CD4-positive, alpha-beta T cell (primary cell): Measurements from ENCODE around the gene CCN5. TPM values are rescaled to one million over a fixed set of nuclear protein-coding genes. Genes with fewer than 3 reads are reported as not detected.

ENCODE experiments used
- ATAC-seq: fragments of 200-7000 bp; cut with Tn5 transposase; one replicate; pipeline ENCODE4 v1.10.0; 2022; ENCODE audit warnings: mild to moderate bottlenecking; ENCODE audit not compliant: poor library complexity
- CTCF ChIA-PET: fragments of 350-600 bp; sonication (Branson Sonifier 250); formaldehyde crosslinking; loops from one replicate; lab custom pipeline; 2021; ENCODE audit warnings: antibody characterized with exemption, inconsistent platforms; lab: Charles Lee
- POLR2A ChIA-PET: fragments of 350-600 bp; sonication (Branson Sonifier 250); formaldehyde crosslinking; loops from one replicate; lab custom pipeline; 2021; ENCODE audit warnings: antibody characterized with exemption, inconsistent platforms; lab: Charles Lee
- DNase-seq, 14 experiments: peaks; one replicate each; pipeline ENCODE4 v3.0.0-alpha.2; 2013 to 2020; ENCODE audit warnings: mixed read lengths in 2 of 14
- H3K27ac ChIP-seq, 2 donors: one replicate each; pipeline versions ENCODE4 v1.5.1 to v1.7.0; 2013; ENCODE audit warnings: low read length in 2 of 2, low read depth in 1 of 2, mild to moderate bottlenecking in 1 of 2
- H3K27me3 ChIP-seq, 2 experiments: 1 replicate in 1 of 2; 2 replicates in 1 of 2; pipeline versions ENCODE4 v1.6.1 to v1.7.0; 2013; ENCODE audit warnings: low read length in 2 of 2, control low read depth in 1 of 2, mild to moderate bottlenecking in 1 of 2, moderate library complexity in 1 of 2; ENCODE audit not compliant: insufficient read depth in 2 of 2, control insufficient read depth in 1 of 2
- H3K36me3 ChIP-seq: one replicate; pipeline ENCODE4 v1.6.1; 2013; ENCODE audit warnings: low read length, control low read depth; ENCODE audit not compliant: insufficient read depth
- H3K4me1 ChIP-seq: one replicate; pipeline ENCODE4 v1.6.1; 2013; ENCODE audit warnings: low read length, control low read depth; ENCODE audit not compliant: insufficient read depth
- H3K4me3 ChIP-seq: one replicate; pipeline ENCODE4 v1.5.1; 2013; ENCODE audit warnings: mild to moderate bottlenecking, low read length, moderate library complexity
- H3K9me3 ChIP-seq, 2 experiments: 1 replicate in 1 of 2; 2 replicates in 1 of 2; pipeline versions ENCODE4 v1.6.1 to v1.7.0; 2013; ENCODE audit warnings: low read length in 2 of 2, mild to moderate bottlenecking in 2 of 2, control low read depth in 1 of 2, moderate library complexity in 1 of 2; ENCODE audit not compliant: control insufficient read depth in 1 of 2, insufficient read depth in 1 of 2
- H3K27ac Mint-ChIP-seq: one replicate; pipeline ENCODE4 v1.8.0; 2020; ENCODE audit warnings: mixed read lengths
- H3K27me3 Mint-ChIP-seq: one replicate; pipeline ENCODE4 v1.8.0; 2021; ENCODE audit warnings: mixed read lengths
- H3K36me3 Mint-ChIP-seq: one replicate; pipeline ENCODE4 v1.8.0; 2021; ENCODE audit warnings: low read depth, mixed read lengths
- H3K4me1 Mint-ChIP-seq: one replicate; pipeline ENCODE4 v1.8.0; 2021; ENCODE audit warnings: low read depth, mixed read lengths
- H3K4me3 Mint-ChIP-seq: one replicate; pipeline ENCODE4 v1.8.0; 2020; ENCODE audit warnings: mild to moderate bottlenecking, mixed read lengths
- H3K9me3 Mint-ChIP-seq: one replicate; pipeline ENCODE4 v1.8.0; 2020; ENCODE audit warnings: mixed read lengths
- CTCF ChIP-seq: fragments of 200-600 bp; IDR thresholded peaks from one replicate; pipeline ENCODE4 v1.8.0; 2022; ENCODE audit warnings: antibody characterized with exemption, mild to moderate bottlenecking
- intact Hi-C, 2 experiments: fragments of 100-400 bp; cut with DNase I in 1 of 2; cut with micrococcal nuclease in 1 of 2; formaldehyde crosslinking; loops; one replicate each; pipeline versions ENCODE4 v1.15.1 to v1.9.0; 2023 to 2025; cut with DNase I, micrococcal nuclease
- total RNA-seq, 174 experiments: library from RNA in 2 of 174; stranded (reverse) in 2 of 174; gene quantifications; one replicate each; pipeline ENCODE4 v1.2.3 and lab custom pipeline; 2021 to 2026

Gene CCN5
- total RNA-seq, 2 experiments from 2014 or later: not detected

- Mint-ChIP-seq H3K4me1 (no peaks in the 10 kb centered on the region), H3K27ac (no peak overlapping the region), H3K4me3 (no peak overlapping the region), H3K36me3 (no peaks in the 10 kb centered on the region), H3K27me3 (no peaks in the 10 kb centered on the region), H3K9me3 (no peaks in the 10 kb centered on the region)
- no peak overlapping the region for H3K27ac ChIP-seq
- H3K4me1 ChIP-seq: no peaks in the 10 kb centered on the region
- ChIA-PET CTCF (no interaction called here), POLR2A (no interaction called here)
- DNase-seq (no peak), ATAC-seq (no peak)
- TF ChIP-seq CTCF: no peak
- H3K27me3 ChIP-seq: no peaks in the 10 kb centered on the region
- intact Hi-C loops: no loop called here
- H3K9me3 ChIP-seq: no peaks in the 10 kb centered on the region
- H3K36me3 ChIP-seq: no peaks in the 10 kb centered on the region
- H3K4me3 ChIP-seq: no peak overlapping the region
These were observed 36.9 kb upstream of the CCN5 start for GRCh38 chr20:44678242-44678641.

DNA sequence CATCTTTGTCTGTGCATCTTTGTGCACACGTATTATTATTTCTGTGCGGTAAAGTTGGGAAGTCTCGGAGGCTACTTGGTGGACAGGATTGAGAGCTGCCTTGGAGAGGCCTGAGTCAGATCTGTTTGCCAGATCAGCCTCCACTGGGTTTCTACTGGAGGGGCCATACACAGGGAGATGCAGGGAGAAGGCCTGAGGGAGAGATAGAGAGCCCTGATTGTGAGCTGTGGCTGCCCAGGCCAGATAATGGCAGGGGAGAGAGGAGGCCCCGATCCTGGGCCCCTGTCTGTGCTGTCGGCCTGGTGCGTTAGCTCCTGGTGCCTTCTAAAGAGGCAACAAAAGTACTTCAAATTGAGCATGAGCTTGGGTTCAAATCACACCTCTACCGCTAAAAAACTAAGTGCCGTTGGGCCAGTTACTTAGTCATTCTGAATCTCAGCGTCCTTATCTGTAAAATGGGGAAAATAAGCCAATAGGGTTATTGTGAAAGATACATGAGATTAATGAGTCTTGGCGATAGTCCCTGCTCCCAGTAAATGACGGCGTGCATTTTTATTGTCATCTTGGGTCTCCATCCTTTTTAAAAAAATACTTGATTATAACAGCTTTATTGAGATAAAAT is 36.1 kb upstream of the CCN5 start:
- H3K9me3 Mint-ChIP-seq: no peaks in the 10 kb centered on the region
- DNase-seq (no peak), ATAC-seq (no peak)
- ChIA-PET CTCF (no interaction called here), POLR2A (no interaction called here)
- Histone ChIP-seq H3K4me1 (no peaks in the 10 kb centered on the region), H3K4me3 (no peak overlapping the region), H3K27me3 (no peaks in the 10 kb centered on the region), H3K9me3 (no peaks in the 10 kb centered on the region), H3K36me3 (no peaks in the 10 kb centered on the region), H3K27ac (no peak overlapping the region)
- H3K4me1 Mint-ChIP-seq: peaks cover 8% of the 10 kb centered on the region
- H3K36me3 Mint-ChIP-seq: no peaks in the 10 kb centered on the region
- no peaks in the 10 kb centered on the region for H3K27me3 Mint-ChIP-seq
- TF ChIP-seq CTCF: no peak
- no peak overlapping the region for H3K27ac Mint-ChIP-seq
- no peak overlapping the region for H3K4me3 Mint-ChIP-seq
- intact Hi-C loops: no loop called here

- no peak for TF ChIP-seq CTCF
- no peaks in the 10 kb centered on the region for H3K9me3 ChIP-seq
These were observed 33.2 kb upstream of the CCN5 start for GRCh38 chr20:44681796-44682566.

More at GRCh38 chr20:44681796-44682566, 33.2 kb upstream of the CCN5 start:
- no peak overlapping the region for H3K27ac ChIP-seq
- no peaks in the 10 kb centered on the region for H3K36me3 ChIP-seq
- no peak overlapping the region for H3K4me3 ChIP-seq
- Mint-ChIP-seq H3K36me3 (no peaks in the 10 kb centered on the region), H3K4me3 (no peak overlapping the region), H3K4me1 (peaks cover 15% of the 10 kb centered on the region), H3K27ac (no peak overlapping the region), H3K9me3 (no peaks in the 10 kb centered on the region), H3K27me3 (no peaks in the 10 kb centered on the region)
- ATAC-seq (no peak), DNase-seq (no peak)
- POLR2A ChIA-PET: interaction anchor here (1.2 to 1.3 kb wide), 2 partner anchors 63 to 188 kb away, joined by 3 to 4 read pairs; no protein-coding TSS in a partner anchor
- intact Hi-C loops: loop anchor here in 1 of 2 experiments (5.0 kb wide), 2 partner anchors 35 to 60 kb away; no protein-coding TSS in a partner anchor
- H3K4me1 ChIP-seq: peaks cover 5% of the 10 kb centered on the region
- H3K27me3 ChIP-seq: no peaks in the 10 kb centered on the region
- CTCF ChIA-PET: no interaction called here
